Cardiac fibroblast (primary cell): Measurements from ENCODE around the gene DPYD.
A peak's percentile ranks its signal among the peaks of the same experiment; 100 is the strongest.

ENCODE experiments used
- DNase-seq, 2 donors: peaks; one replicate each; pipeline versions ENCODE4 v3.0.0 to v3.0.0-alpha.2; 2010; ENCODE audit warnings: low read depth in 2 of 2
- H3K4me3 ChIP-seq, 2 donors: replicated peaks in 1 of 2; 1 replicate in 1 of 2; 2 replicates in 1 of 2; pipeline ENCODE4 v1.5.1; 2011; ENCODE audit warnings: low read depth in 2 of 2, low read length in 2 of 2, mild to moderate bottlenecking in 2 of 2, moderate library complexity in 1 of 2
- CTCF ChIP-seq: IDR thresholded peaks from one replicate; pipeline ENCODE4 v1.5.1; 2011; ENCODE audit warnings: low read depth, mild to moderate bottlenecking, low read length, inconsistent platforms

DPYD gene

GRCh38 chr1:97202481-97203380 lies 718.1 kb downstream of the DPYD start:
- no peak for TF ChIP-seq CTCF
- DNase-seq = no peak
- no peak overlapping the region for H3K4me3 ChIP-seq

- no peak for TF ChIP-seq CTCF
- H3K4me3 ChIP-seq = no peak overlapping the region
Observed at GRCh38 chr1:97201641-97202040, 719.2 kb downstream of the DPYD start.

GRCh38 chr1:97200595-97200994 lies 720.2 kb downstream of the DPYD start:
- peak in 1 of 2 donors; percentile 16 for DNase-seq
- TF ChIP-seq CTCF = no peak
- H3K4me3 ChIP-seq = no peak overlapping the region

More at GRCh38 chr1:97201641-97202040, 719.2 kb downstream of the DPYD start:
- no peak for DNase-seq

- TF ChIP-seq CTCF = no peak
- no peak for DNase-seq
- H3K4me3 ChIP-seq = no peak overlapping the region
Observed at GRCh38 chr1:97196825-97197516, 723.9 kb downstream of the DPYD start.

- peak; percentile 20 for TF ChIP-seq CTCF
- DNase-seq = peak; percentile 93 to 96
- no peak overlapping the region for H3K4me3 ChIP-seq
Observed at GRCh38 chr1:97192872-97193572, 727.8 kb downstream of the DPYD start.

- peak; percentile 56 to 69 for DNase-seq
- H3K4me3 ChIP-seq = no peak overlapping the region
- TF ChIP-seq CTCF = no peak
Observed at GRCh38 chr1:97190326-97190725, 730.5 kb downstream of the DPYD start.
